Measurements from ENCODE around the gene PCDHGB1. TPM values are rescaled to one million over a fixed set of nuclear protein-coding genes. Genes with fewer than 3 reads are reported as not detected.
"Not testable (repeated sequence)": the region's sequence is repeated elsewhere in the genome, so short reads cannot be mapped to it uniquely, and the experiment has no call there.

The PCDHGB1 gene
- total RNA-seq, 2 donors from 2014 or later, result 0.13 TPM; not detected in 1

DNA sequence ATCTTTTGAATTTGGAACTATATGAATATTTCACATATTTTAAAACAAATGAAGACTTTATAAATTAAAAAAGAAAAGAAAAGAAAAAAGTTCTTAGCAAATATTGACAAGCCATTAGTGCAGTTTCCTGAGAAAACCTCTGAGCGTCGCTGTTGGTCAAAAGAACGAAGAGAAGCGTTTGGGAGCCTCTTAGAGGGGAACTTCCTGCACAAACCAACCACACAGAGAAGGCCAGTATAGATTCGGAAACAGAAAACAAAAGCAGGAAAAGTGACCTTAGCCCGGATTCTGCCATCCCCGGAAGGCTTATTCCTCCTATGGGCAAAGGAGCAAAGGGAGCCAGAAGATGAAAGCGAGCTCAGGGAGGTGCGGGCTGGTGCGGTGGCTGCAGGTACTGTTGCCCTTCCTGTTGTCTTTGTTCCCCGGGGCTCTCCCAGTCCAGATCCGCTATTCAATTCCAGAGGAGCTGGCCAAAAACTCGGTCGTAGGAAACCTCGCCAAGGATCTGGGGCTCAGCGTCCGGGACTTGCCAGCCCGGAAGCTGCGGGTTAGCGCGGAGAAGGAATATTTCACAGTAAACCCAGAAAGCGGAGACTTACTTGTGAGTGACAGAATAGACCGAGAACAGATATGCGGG lies 10.0 kb downstream of the PCDHGB1 start, which contains the start of gene PCDHGB2:
Gene PCDHGB2, plus strand, starts transcription at position 205 of the 637 bp plus-strand sequence. Its CDS starts 142 bp downstream, at position 347.
- H3K4me3 Mint-ChIP-seq, result peak within 1 kb of the TSS; percentile 52
- peaks cover 49% of the 10 kb centered on the region for H3K27me3 Mint-ChIP-seq
- peak; percentile 40 for ATAC-seq
- H3K9me3 ChIP-seq (ENCODE audit: control insufficient read depth, low read length, poor library complexity, severe bottlenecking), result peaks cover 8% of the 10 kb centered on the region
- no peaks in the 10 kb centered on the region for H3K4me1 Mint-ChIP-seq
- H3K27ac Mint-ChIP-seq, result no peak within 1 kb of the TSS
- no peak for DNase-seq
- H3K36me3 Mint-ChIP-seq (ENCODE audit: low read depth), result peaks cover 8% of the 10 kb centered on the region

GRCh38 chr5:141360685-141361084 lies 10.8 kb downstream of the PCDHGB1 start:
- no peak for ATAC-seq
- no peaks in the 10 kb centered on the region for H3K4me1 Mint-ChIP-seq
- H3K4me3 Mint-ChIP-seq, result no peak overlapping the region
- no peak overlapping the region for H3K27ac Mint-ChIP-seq
- H3K36me3 Mint-ChIP-seq (ENCODE audit: low read depth), result peaks cover 8% of the 10 kb centered on the region
- peaks cover 49% of the 10 kb centered on the region for H3K27me3 Mint-ChIP-seq
- peaks cover 14% of the 10 kb centered on the region for H3K9me3 ChIP-seq (ENCODE audit: control insufficient read depth, low read length, poor library complexity, severe bottlenecking)
- no peak for DNase-seq

- H3K9me3 ChIP-seq (ENCODE audit: control insufficient read depth, low read length, poor library complexity, severe bottlenecking), result peaks cover 19% of the 10 kb centered on the region
Observed at GRCh38 chr5:141362719-141363118, 12.8 kb downstream of the PCDHGB1 start.

GRCh38 chr5:141363952-141364660 lies 14.2 kb downstream of the PCDHGB1 start, which contains the start of gene PCDHGA5:
Gene PCDHGA5 (plus strand): TSS chr5:141364162. CDS start chr5:141364331, 169 bp downstream.
- peaks cover 10% of the 10 kb centered on the region for H3K36me3 Mint-ChIP-seq (ENCODE audit: low read depth)
- no peak within 1 kb of the TSS for H3K4me3 Mint-ChIP-seq
- DNase-seq (no peak), ATAC-seq (no peak)
- H3K4me1 Mint-ChIP-seq, result no peaks in the 10 kb centered on the region
- peaks cover 19% of the 10 kb centered on the region for H3K9me3 ChIP-seq (ENCODE audit: control insufficient read depth, low read length, poor library complexity, severe bottlenecking)
- H3K27me3 Mint-ChIP-seq, result peaks cover 51% of the 10 kb centered on the region
- peak within 1 kb of the TSS; percentile 8 for H3K27ac Mint-ChIP-seq

More at GRCh38 chr5:141362719-141363118, 12.8 kb downstream of the PCDHGB1 start:
- Mint-ChIP-seq H3K4me3 (no peak overlapping the region), H3K4me1 (no peaks in the 10 kb centered on the region), H3K27ac (no peak overlapping the region), H3K36me3 (ENCODE audit: low read depth) (peaks cover 11% of the 10 kb centered on the region), H3K27me3 (peaks cover 57% of the 10 kb centered on the region)
- ATAC-seq, result no peak
- no peak for DNase-seq

DNA sequence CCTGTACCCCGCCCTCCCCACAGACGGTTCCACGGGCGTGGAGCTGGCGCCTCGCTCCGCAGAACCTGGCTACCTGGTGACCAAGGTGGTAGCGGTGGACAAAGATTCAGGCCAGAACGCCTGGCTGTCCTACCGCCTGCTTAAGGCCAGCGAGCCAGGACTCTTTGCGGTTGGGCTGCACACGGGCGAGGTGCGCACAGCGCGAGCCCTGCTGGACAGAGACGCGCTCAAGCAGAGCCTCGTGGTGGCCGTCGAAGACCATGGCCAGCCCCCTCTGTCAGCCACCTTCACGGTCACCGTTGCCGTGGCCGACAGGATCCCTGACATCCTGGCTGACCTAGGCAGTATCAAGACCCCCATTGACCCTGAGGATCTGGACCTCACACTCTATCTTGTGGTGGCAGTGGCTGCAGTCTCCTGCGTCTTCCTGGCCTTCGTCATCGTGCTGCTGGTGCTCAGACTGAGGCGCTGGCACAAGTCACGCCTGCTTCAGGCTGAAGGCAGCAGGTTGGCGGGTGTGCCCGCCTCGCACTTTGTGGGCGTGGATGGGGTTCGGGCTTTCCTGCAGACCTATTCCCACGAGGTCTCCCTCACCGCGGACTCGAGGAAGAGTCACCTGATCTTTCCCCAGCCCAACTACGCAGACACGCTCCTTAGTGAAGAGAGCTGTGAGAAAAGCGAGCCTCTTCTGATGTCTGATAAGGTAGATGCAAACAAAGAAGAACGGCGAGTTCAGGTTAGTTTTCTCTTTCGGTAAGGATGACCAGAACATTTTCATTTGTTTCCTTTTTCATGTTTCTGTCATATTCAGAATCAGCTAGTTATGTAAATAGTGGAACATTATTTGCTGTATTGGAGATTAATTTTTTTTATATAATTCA lies 16.4 kb downstream of the PCDHGB1 start:
- Mint-ChIP-seq H3K4me1 (no peaks in the 10 kb centered on the region), H3K4me3 (no peak overlapping the region), H3K27ac (no peak overlapping the region), H3K36me3 (ENCODE audit: low read depth) (peaks cover 10% of the 10 kb centered on the region), H3K27me3 (peaks cover 55% of the 10 kb centered on the region)
- peaks cover 19% of the 10 kb centered on the region for H3K9me3 ChIP-seq (ENCODE audit: control insufficient read depth, low read length, poor library complexity, severe bottlenecking)
- ATAC-seq, result no peak
- DNase-seq, result no peak

DNA sequence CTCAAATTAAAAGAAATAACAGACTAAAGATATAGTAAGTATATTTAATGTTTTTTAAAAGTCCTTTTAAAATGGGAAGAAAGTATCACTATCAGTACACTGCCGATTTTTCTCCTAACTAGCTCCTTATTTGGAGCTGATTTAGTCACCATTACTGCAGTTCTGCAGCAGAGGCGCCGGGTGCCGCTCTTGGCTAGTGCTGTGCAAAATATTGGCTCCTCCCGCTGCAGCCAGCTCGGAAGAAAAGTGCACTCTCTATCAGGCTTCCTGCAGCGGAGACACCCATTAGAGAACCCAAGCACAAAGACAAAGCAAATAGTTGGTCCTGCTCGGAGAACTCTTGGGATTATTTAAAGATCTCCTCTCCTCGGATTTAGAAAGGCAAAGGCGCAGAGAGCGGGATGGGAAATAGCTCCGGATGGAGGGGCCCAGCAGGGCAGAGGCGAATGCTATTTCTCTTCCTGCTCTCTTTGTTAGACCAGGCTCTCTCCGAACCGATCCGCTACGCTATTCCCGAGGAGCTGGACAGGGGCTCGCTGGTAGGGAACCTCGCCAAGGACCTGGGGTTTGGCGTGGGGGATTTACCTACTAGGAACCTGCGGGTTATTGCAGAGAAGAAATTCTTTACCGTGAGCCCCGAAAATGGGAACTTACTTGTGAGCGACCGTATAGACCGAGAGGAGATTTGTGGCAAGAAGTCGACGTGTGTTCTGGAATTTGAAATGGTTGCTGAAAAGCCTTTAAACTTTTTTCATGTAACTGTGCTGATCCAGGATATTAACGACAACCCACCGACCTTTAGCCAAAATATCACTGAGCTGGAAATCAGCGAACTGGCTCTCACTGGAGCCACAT lies 20.3 kb downstream of the PCDHGB1 start, which contains the start of gene PCDHGB3:
Gene PCDHGB3, plus strand, starts transcription at position 249 of the 855 bp plus-strand sequence. Its CDS starts 153 bp downstream, at position 402.
- peak within 1 kb of the TSS; percentile 82 for H3K4me3 Mint-ChIP-seq
- peak; percentile 83 for ATAC-seq
- no peak for DNase-seq
- no peaks in the 10 kb centered on the region for H3K4me1 Mint-ChIP-seq
- H3K27me3 Mint-ChIP-seq, result peaks cover 41% of the 10 kb centered on the region
- peaks cover 5% of the 10 kb centered on the region for H3K36me3 Mint-ChIP-seq (ENCODE audit: low read depth)
- H3K27ac Mint-ChIP-seq, result no peak within 1 kb of the TSS
- H3K9me3 ChIP-seq (ENCODE audit: control insufficient read depth, low read length, poor library complexity, severe bottlenecking), result peaks cover 12% of the 10 kb centered on the region

DNA sequence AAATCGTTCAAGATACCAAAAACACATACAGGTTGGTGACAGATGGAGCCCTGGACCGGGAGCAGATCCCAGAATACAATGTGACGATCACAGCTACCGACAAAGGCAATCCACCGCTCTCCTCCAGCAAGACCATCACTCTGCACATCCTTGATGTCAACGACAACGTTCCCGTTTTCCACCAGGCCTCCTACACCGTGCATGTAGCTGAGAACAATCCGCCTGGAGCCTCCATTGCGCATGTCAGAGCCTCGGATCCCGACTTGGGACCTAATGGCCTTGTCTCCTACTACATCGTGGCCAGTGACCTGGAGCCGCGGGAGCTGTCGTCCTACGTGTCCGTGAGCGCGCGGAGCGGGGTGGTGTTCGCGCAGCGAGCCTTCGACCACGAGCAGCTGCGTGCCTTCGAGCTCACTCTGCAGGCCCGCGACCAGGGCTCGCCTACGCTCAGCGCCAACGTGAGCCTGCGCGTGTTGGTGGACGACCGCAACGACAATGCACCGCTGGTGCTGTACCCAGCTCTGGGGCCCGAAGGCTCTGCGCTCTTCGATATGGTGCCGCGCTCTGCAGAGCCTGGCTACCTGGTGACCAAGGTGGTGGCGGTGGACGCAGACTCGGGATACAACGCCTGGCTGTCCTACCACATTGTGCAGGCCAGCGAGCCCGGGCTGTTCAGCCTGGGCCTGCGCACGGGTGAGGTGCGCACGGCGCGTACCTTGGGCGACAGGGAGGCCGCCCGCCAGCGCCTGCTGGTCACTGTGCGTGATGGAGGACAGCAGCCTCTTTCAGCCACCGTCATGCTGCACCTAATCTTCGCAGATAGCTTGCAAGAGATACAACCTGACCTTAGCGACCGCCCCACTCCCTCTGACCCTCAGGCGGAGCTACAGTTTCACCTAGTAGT lies 21.9 kb downstream of the PCDHGB1 start:
- peaks cover 2% of the 10 kb centered on the region for H3K36me3 Mint-ChIP-seq (ENCODE audit: low read depth)
- H3K9me3 ChIP-seq (ENCODE audit: control insufficient read depth, low read length, poor library complexity, severe bottlenecking), result peaks cover 5% of the 10 kb centered on the region
- peaks cover 27% of the 10 kb centered on the region for H3K27me3 Mint-ChIP-seq
- H3K27ac Mint-ChIP-seq, result peak overlapping the region; percentile 53
- DNase-seq (no peak), ATAC-seq (no peak)
- H3K4me3 Mint-ChIP-seq, result no peak overlapping the region
- no peaks in the 10 kb centered on the region for H3K4me1 Mint-ChIP-seq

DNA sequence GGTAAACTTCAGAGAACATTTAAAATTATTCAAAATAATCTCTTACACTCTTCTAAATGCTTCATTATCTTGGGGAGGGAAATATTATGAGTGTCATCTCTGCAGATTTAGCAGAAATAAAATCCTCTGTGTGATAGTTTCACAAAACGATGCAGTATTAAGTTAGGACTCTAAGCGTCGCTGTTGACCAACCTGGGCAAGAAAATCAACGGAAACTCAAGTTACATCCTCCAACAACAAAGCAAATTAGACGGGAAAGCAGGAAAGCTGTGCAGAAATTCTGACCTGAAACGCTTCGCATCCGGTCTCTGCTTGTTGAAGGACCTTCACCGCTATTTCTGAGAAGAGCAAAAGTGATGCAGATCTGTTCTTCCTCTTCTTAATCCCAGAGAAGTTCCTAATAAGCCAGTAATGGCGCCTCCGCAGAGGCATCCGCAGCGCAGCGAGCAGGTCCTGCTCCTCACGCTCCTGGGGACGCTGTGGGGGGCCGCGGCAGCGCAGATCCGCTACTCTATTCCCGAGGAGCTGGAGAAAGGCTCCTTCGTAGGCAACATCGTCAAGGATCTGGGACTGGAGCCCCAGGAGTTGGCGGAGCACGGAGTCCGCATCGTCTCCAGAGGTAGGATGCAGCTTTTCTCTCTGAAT lies 23.9 kb downstream of the PCDHGB1 start, which contains the start of gene PCDHGA6:
Gene PCDHGA6, plus strand, starts transcription at position 219 of the 645 bp plus-strand sequence. Its CDS starts 193 bp downstream, at position 412.
- H3K4me1 Mint-ChIP-seq, result no peaks in the 10 kb centered on the region
- DNase-seq, result no peak
- H3K36me3 Mint-ChIP-seq (ENCODE audit: low read depth), result peaks cover 2% of the 10 kb centered on the region
- peak within 1 kb of the TSS; percentile 53 for H3K27ac Mint-ChIP-seq
- H3K27me3 Mint-ChIP-seq, result peaks cover 27% of the 10 kb centered on the region
- peak within 1 kb of the TSS; percentile 33 for H3K4me3 Mint-ChIP-seq
- no peak for ATAC-seq
- H3K9me3 ChIP-seq (ENCODE audit: control insufficient read depth, low read length, poor library complexity, severe bottlenecking), result peaks cover 5% of the 10 kb centered on the region

DNA sequence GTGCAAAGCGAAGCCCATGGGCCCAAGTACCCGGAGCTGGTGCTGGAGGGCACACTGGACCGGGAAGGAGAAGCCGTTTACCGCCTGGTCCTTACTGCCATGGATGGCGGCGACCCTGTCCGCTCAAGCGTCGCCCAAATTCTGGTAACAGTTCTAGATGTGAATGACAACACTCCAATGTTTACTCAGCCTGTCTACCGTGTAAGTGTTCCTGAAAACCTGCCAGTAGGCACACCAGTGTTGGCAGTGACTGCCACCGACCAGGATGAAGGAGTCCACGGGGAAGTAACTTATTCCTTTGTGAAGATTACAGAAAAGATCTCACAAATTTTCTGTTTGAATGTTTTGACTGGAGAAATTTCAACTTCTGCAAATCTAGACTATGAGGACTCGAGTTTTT lies 24.7 kb downstream of the PCDHGB1 start:
- ATAC-seq (no peak), DNase-seq (no peak)
- H3K27ac Mint-ChIP-seq, result no peak overlapping the region
- peaks cover 27% of the 10 kb centered on the region for H3K27me3 Mint-ChIP-seq
- peaks cover 2% of the 10 kb centered on the region for H3K36me3 Mint-ChIP-seq (ENCODE audit: low read depth)
- H3K4me3 Mint-ChIP-seq, result no peak overlapping the region
- no peaks in the 10 kb centered on the region for H3K4me1 Mint-ChIP-seq
- peaks cover 5% of the 10 kb centered on the region for H3K9me3 ChIP-seq (ENCODE audit: control insufficient read depth, low read length, poor library complexity, severe bottlenecking)

GRCh38 chr5:141375444-141376155 lies 25.7 kb downstream of the PCDHGB1 start:
- H3K27me3 Mint-ChIP-seq, result peaks cover 27% of the 10 kb centered on the region
- H3K4me1 Mint-ChIP-seq; ATAC-seq; H3K4me3 Mint-ChIP-seq; H3K27ac Mint-ChIP-seq; H3K9me3 ChIP-seq (ENCODE audit: control insufficient read depth, low read length, poor library complexity, severe bottlenecking); DNase-seq; H3K36me3 Mint-ChIP-seq (ENCODE audit: low read depth): not testable (repeated sequence)

Measured in T-helper 17 cell (primary cell).